OCI-LY3 (cell line): ENCODE measurements around the gene CAMK2G.

Source experiments
- H2AFZ ChIP-seq: fragments of 200-600, 300-600 bp; shearing (Covaris generic); 2 replicates; pipeline ENCODE4 v1.6.0; 2014; ENCODE audit warnings: antibody characterized with exemption, low read depth, low read length
- H3K27ac ChIP-seq: fragments of 200-600, 300-600 bp; sonication (generic); 2 replicates; pipeline ENCODE4 v1.5.1; 2014; ENCODE audit warnings: mild to moderate bottlenecking, low read length, moderate library complexity, mixed read lengths
- H3K27me3 ChIP-seq: fragments of 200-600, 300-600 bp; sonication (generic); 2 replicates; pipeline ENCODE4 v1.6.1; 2014; ENCODE audit warnings: low read depth, low read length, mixed read lengths
- H3K36me3 ChIP-seq: fragments of 200-600, 300-600 bp; sonication (generic); replicated peaks from 2 replicates; pipeline ENCODE3; 2014; ENCODE audit warnings: low read depth, low read length, mixed read lengths
- H3K4me1 ChIP-seq: fragments of 300-600, 200-600 bp; sonication (generic); 2 replicates; pipeline ENCODE4 v1.6.1; 2014; ENCODE audit warnings: low read length, mixed read lengths
- H3K4me2 ChIP-seq: fragments of 200-600, 300-600 bp; sonication (generic); 2 replicates; pipeline ENCODE4 v1.6.1; 2014; ENCODE audit warnings: low read length, mixed read lengths
- H3K4me3 ChIP-seq: fragments of 300-600, 200-600 bp; sonication (generic); 2 replicates; pipeline ENCODE4 v1.5.1; 2014; ENCODE audit warnings: antibody characterized with exemption, mild to moderate bottlenecking, low read length, moderate library complexity
- H3K79me2 ChIP-seq: fragments of 300-600, 200-600 bp; shearing (Covaris generic); 2 replicates; pipeline ENCODE4 v1.6.1; 2014; ENCODE audit warnings: mild to moderate bottlenecking, low read length, mixed read lengths
- H3K9ac ChIP-seq: fragments of 300-600, 200-600 bp; shearing (Covaris generic); 2 replicates; pipeline ENCODE4 v1.6.0; 2014; ENCODE audit warnings: mild to moderate bottlenecking, low read length, moderate library complexity
- H3K9me3 ChIP-seq: fragments of 200-600, 300-600 bp; shearing (Covaris generic); 2 replicates; pipeline ENCODE4 v1.6.1; 2014; ENCODE audit warnings: low read length, mixed read lengths; ENCODE audit not compliant: insufficient read depth
- H4K20me1 ChIP-seq: fragments of 200-600, 300-600 bp; sonication (generic); 2 replicates; pipeline ENCODE4 v1.6.1; 2016; ENCODE audit warnings: low read length, mixed read lengths; ENCODE audit not compliant: insufficient read depth
- EZH2phosphoT487 ChIP-seq: fragments of 200-600 bp; shearing (Covaris generic); IDR thresholded peaks from 2 replicates; pipeline ENCODE4 v1.6.1; 2018; ENCODE audit warnings: antibody characterized with exemption, mixed run types, low read depth
- TF ChIP-seq, protein P1 (sequence below): fragments of 200-600, 300-600 bp; sonication (generic); IDR thresholded peaks from 2 replicates; pipeline ENCODE4 v1.5.1; 2014; ENCODE audit warnings: antibody characterized with exemption, low read length, low read depth

CAMK2G gene

DNA sequence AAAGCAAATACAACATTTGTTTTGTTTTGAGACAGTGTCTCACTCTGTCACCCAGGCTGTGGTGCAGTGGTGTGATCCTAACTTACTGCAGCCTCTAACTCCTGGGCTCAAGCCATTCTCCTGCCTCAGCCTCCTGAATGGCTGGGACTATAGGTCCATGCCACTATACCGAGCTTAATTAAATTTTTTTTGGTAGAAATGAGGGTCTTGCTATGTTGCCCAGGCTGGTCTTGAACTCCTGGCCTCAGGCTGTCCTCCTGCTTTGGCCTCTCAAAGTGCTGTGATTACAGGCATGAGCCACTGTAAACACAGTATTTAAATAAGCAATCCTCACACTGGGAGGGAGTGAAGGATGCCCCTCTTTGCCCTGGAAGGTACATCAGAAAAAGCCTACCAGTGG lies 4.0 kb upstream of the CAMK2G start:
- H3K27me3 ChIP-seq = no peaks in the 10 kb centered on the region
- H3K9ac ChIP-seq = no peak overlapping the region
- no peaks in the 10 kb centered on the region for H3K36me3 ChIP-seq
- no peaks in the 10 kb centered on the region for H3K9me3 ChIP-seq
- H4K20me1 ChIP-seq = no peaks in the 10 kb centered on the region
- H3K79me2 ChIP-seq = no peaks in the 10 kb centered on the region
- no peak for TF ChIP-seq EZH2phosphoT487
- TF ChIP-seq, protein P1, sequence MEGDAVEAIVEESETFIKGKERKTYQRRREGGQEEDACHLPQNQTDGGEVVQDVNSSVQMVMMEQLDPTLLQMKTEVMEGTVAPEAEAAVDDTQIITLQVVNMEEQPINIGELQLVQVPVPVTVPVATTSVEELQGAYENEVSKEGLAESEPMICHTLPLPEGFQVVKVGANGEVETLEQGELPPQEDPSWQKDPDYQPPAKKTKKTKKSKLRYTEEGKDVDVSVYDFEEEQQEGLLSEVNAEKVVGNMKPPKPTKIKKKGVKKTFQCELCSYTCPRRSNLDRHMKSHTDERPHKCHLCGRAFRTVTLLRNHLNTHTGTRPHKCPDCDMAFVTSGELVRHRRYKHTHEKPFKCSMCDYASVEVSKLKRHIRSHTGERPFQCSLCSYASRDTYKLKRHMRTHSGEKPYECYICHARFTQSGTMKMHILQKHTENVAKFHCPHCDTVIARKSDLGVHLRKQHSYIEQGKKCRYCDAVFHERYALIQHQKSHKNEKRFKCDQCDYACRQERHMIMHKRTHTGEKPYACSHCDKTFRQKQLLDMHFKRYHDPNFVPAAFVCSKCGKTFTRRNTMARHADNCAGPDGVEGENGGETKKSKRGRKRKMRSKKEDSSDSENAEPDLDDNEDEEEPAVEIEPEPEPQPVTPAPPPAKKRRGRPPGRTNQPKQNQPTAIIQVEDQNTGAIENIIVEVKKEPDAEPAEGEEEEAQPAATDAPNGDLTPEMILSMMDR = no peak
- no peak overlapping the region for H2AFZ ChIP-seq
- no peak overlapping the region for H3K27ac ChIP-seq
- no peak overlapping the region for H3K4me3 ChIP-seq
- peaks cover 8% of the 10 kb centered on the region for H3K4me1 ChIP-seq
- H3K4me2 ChIP-seq = no peak overlapping the region

DNA sequence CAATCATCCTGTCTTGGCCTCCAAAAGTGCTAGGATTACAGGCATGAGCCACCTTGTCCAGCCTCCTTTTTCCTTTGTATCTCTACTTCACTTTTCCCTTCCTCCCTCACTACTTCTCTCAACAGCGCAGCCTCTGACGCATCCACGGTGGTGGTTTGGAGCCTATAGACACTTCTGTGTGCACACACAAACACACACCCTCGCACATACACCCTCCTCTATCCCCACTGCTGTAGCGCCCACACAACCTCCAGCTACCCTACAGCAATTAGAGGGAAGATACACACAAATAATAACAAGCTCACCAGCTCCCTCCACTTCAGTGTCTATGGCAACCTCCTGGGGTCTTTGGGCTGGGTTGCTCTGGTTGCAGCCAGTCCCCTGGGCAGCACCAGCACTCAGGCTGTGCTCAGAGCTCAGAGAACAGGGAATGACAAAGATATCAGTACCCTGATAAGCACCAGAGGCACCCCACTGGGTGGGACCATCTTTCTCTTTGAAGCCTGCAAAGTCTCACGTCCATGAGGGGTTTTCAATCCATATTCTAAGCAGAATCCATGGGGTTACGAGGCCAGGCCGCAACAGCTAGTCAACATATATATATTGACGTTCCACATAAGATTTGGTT lies 3.3 kb upstream of the CAMK2G start:
- no peak for TF ChIP-seq EZH2phosphoT487
- TF ChIP-seq, protein P1 = no peak
- Histone ChIP-seq H3K27ac (no peak overlapping the region), H4K20me1 (no peaks in the 10 kb centered on the region), H3K4me1 (peaks cover 8% of the 10 kb centered on the region), H3K27me3 (no peaks in the 10 kb centered on the region), H3K4me3 (no peak overlapping the region), H3K9me3 (no peaks in the 10 kb centered on the region), H3K79me2 (no peaks in the 10 kb centered on the region), H3K9ac (no peak overlapping the region), H3K36me3 (no peaks in the 10 kb centered on the region), H2AFZ (no peak overlapping the region), H3K4me2 (no peak overlapping the region)

- Histone ChIP-seq H2AFZ (no peak overlapping the region), H3K79me2 (no peaks in the 10 kb centered on the region), H4K20me1 (no peaks in the 10 kb centered on the region), H3K36me3 (no peaks in the 10 kb centered on the region), H3K9ac (no peak overlapping the region), H3K4me3 (no peak overlapping the region), H3K4me1 (peaks cover 8% of the 10 kb centered on the region), H3K27me3 (no peaks in the 10 kb centered on the region), H3K9me3 (no peaks in the 10 kb centered on the region), H3K27ac (no peak overlapping the region), H3K4me2 (no peak overlapping the region)
- no peak for TF ChIP-seq EZH2phosphoT487
- TF ChIP-seq, protein P1 = no peak
These were observed 2.6 kb upstream of the CAMK2G start for GRCh38 chr10:73876971-73877370.

- no peak overlapping the region for H3K9ac ChIP-seq
- no peaks in the 10 kb centered on the region for H3K36me3 ChIP-seq
- no peak overlapping the region for H3K4me3 ChIP-seq
- H3K4me1 ChIP-seq = peaks cover 8% of the 10 kb centered on the region
- no peaks in the 10 kb centered on the region for H3K27me3 ChIP-seq
- TF ChIP-seq EZH2phosphoT487 = no peak
- TF ChIP-seq, protein P1 = no peak
- no peak overlapping the region for H3K4me2 ChIP-seq
- no peak overlapping the region for H3K27ac ChIP-seq
- H2AFZ ChIP-seq = no peak overlapping the region
- no peaks in the 10 kb centered on the region for H3K9me3 ChIP-seq
- H4K20me1 ChIP-seq = no peaks in the 10 kb centered on the region
- no peaks in the 10 kb centered on the region for H3K79me2 ChIP-seq
These were observed 2.2 kb upstream of the CAMK2G start for GRCh38 chr10:73876566-73876965.
